GM21619 (cell line): ENCODE results near the gene TGFBR2.

Experiments
- ATAC-seq: cut with Tn5 transposase; IDR thresholded peaks from one replicate; pipeline ENCODE4 v1.9.1; 2021; ENCODE audit not compliant: unreplicated experiment

Gene TGFBR2

GRCh38 chr3:30671527-30672286 lies 65.3 kb downstream of the TGFBR2 start:
- no peak for ATAC-seq

- ATAC-seq, result no peak
Measured at GRCh38 chr3:30672287-30672735, 65.9 kb downstream of the TGFBR2 start.

DNA sequence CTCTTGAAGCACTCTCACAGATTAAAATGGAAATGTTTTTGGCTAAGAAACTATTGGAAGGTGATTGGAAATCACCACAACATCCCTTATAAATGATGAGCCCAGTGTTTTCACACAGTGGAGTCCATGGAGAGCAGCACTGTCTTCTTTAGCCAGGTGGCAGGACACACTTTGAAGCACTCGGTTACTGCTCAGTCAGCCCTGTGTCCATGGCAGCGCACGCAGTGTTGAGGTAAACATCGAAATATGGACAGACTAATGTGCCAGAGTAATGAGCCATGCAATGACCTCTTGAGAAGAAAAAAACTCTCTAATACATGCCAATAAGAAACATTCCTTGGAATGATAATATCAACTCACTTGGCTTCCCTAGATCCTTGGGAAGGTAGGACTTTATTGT lies 66.6 kb downstream of the TGFBR2 start:
- ATAC-seq, result no peak

GRCh38 chr3:30673425-30674341 lies 67.3 kb downstream of the TGFBR2 start:
- no peak for ATAC-seq

- ATAC-seq, result no peak
Measured at GRCh38 chr3:30675006-30675405, 68.6 kb downstream of the TGFBR2 start.

- ATAC-seq, result no peak
Measured at GRCh38 chr3:30675774-30676173, 69.4 kb downstream of the TGFBR2 start.

- ATAC-seq, result no peak
Measured at GRCh38 chr3:30676424-30677346, 70.3 kb downstream of the TGFBR2 start.

- ATAC-seq, result no peak
Measured at GRCh38 chr3:30677347-30677685, 70.9 kb downstream of the TGFBR2 start.

- no peak for ATAC-seq
Measured at GRCh38 chr3:30679045-30679444, 72.6 kb downstream of the TGFBR2 start.

DNA sequence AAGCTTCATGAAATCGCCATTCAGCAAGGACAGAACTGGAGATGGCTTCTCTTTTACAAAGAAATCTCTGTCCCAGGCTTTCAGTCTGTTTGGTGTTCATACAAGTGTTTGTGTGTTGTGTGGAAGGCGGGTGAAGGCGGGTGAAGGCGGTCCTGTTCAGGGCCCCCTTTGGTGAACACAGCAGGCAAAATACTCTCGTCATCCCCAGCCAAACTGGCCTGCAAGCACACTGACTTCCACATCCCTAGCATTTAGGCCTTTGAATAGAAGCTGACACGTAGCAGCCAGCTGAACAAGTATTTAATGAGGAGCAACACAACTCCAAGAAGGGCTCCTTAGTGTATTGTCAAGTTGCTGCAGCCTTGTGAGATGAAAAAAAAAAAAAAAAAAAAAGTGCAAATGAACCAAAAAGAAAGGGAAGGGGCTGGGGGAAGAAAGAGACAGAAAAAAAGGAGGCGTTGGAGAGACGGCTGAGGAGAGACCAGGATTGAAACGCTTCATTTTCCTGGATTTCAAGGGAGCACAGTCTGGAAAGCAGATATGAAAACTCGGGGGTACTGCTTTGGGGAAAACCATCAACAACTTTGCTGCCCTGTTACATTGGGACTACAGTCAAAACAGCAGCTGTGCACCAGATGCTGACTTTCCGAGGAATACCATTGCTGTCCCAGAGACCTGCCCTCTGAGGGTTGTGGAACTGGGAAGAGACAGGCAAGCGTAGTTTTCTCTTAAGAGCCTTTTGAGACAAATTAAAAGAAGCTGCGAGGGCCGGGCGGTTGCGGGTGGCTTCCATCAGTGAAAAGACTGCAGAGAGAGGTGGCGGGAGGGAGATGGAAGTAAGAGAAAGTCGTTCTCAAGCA lies 74.6 kb downstream of the TGFBR2 start:
- ATAC-seq, result no peak

DNA sequence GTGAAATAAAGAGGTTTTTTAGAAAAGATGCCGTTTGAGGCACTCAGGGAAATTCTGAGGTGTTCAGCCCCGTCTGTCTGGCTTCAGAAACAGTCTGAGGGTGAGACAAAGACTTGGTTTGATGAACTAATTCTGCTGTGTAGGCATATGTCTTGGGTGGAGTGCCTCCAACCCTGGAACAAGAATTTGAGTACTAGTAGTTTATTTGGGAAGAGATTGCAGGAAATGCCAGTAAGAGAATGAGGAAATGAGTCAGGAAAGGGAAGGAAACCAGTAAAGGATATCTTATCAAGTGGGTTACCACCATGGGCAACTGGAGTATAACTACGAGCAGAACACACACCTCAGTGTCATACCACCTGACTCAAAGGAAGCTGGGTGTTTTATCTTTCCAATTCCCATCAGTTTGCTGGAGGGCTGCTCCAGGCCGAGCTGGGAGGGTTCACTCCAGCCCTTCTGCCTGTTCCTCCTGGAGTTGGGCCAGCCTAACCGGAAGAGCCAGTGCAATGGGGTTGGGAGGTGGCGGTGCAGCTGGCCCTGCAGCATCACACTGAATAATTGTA lies 75.3 kb downstream of the TGFBR2 start:
- ATAC-seq, result no peak

DNA sequence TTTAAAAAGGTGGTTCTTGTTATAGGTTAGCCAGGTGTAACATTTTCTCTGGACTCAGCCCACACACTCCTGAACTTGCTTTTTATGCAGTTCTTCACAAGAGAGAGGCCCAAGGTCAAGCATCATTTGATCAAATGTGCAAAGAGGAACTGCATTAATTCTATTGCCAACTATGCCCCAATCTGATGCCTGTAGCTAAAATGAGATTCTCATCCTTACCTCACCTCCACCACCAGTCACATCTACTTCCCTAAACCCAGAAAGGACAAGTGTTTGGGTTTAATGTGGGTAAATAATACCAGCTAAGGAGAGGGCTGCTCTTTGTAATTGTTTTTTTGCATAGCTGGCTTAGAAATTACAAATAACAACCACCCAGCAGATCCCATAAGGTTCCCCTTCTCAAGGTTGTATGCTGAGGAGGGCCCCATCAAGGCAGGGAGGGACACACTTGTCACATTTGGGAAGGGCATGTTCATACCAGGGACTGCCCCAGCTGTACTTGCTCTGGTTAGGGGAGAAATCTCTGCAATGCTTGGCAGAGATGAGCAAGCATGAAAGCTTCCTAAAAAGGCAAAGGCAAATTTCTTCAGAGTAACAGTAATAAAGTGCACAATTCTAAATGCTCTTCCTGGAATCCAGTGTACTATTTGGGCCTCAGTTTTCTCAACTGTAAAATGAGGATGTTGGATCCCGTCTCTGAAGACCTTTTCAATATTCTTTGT lies 76.2 kb downstream of the TGFBR2 start:
- ATAC-seq, result no peak

GRCh38 chr3:30683769-30684168 lies 77.4 kb downstream of the TGFBR2 start:
- ATAC-seq, result no peak

GRCh38 chr3:30684356-30684755 lies 78.0 kb downstream of the TGFBR2 start:
- no peak for ATAC-seq

GRCh38 chr3:30685267-30685667 lies 78.9 kb downstream of the TGFBR2 start:
- ATAC-seq, result no peak

GRCh38 chr3:30686176-30686575 lies 79.8 kb downstream of the TGFBR2 start:
- no peak for ATAC-seq

DNA sequence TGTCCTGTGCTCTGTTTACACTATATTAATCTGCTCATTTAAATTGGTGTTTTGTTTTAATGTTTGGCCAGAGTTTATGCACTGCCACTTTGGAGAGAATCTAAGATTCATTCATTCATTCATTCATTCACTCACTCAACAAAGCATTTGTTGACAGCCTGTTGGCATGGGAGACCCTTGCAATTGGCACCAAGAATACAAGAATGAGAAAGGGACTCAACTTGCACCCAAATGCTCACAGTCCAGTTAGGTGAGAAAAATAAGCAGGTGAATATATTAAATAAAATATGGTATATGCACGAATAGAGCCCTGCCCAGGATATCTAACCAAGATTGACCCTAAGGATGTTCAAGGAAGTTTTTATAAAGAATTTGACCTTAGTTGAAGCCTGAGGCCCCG lies 80.4 kb downstream of the TGFBR2 start:
- no peak for ATAC-seq

- no peak for ATAC-seq
Measured at GRCh38 chr3:30687930-30688570, 81.6 kb downstream of the TGFBR2 start.
